Neural progenitor cell (in vitro differentiated cells): ENCODE measurements around the gene HOXC4.

Experiments
- EZH2 ChIP-seq: fragments of 200-600 bp; sonication (generic); IDR thresholded peaks from 2 replicates; pipeline ENCODE4 v1.6.1; 2017; ENCODE audit warnings: antibody characterized with exemption, mild to moderate bottlenecking, moderate library complexity
- EZH2phosphoT487 ChIP-seq: fragments of 200-600 bp; sonication (generic); IDR thresholded peaks from 2 replicates; pipeline ENCODE4 v1.6.1; 2017; ENCODE audit warnings: antibody characterized with exemption
- TF ChIP-seq, protein P1 (sequence below): fragments of 200-600 bp; sonication (generic); IDR thresholded peaks from 2 replicates; pipeline ENCODE4 v1.5.1; 2017; ENCODE audit warnings: antibody characterized with exemption, mild to moderate bottlenecking

GRCh38 chr12:54014377-54015017 lies 39.1 kb upstream of the HOXC4 start:
- TF ChIP-seq, protein P1, sequence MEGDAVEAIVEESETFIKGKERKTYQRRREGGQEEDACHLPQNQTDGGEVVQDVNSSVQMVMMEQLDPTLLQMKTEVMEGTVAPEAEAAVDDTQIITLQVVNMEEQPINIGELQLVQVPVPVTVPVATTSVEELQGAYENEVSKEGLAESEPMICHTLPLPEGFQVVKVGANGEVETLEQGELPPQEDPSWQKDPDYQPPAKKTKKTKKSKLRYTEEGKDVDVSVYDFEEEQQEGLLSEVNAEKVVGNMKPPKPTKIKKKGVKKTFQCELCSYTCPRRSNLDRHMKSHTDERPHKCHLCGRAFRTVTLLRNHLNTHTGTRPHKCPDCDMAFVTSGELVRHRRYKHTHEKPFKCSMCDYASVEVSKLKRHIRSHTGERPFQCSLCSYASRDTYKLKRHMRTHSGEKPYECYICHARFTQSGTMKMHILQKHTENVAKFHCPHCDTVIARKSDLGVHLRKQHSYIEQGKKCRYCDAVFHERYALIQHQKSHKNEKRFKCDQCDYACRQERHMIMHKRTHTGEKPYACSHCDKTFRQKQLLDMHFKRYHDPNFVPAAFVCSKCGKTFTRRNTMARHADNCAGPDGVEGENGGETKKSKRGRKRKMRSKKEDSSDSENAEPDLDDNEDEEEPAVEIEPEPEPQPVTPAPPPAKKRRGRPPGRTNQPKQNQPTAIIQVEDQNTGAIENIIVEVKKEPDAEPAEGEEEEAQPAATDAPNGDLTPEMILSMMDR = no peak
- TF ChIP-seq EZH2phosphoT487 (peak; percentile 98), EZH2 (peak; percentile 98)
